ENCODE measurements around the gene FOXP3.

Gene FOXP3

GRCh38 chrX:49209434-49210251 is 54.9 kb downstream of the FOXP3 start:
- Histone ChIP-seq H3K27ac (ENCODE audit: insufficient read depth, low read depth, low read length, poor library complexity, severe bottlenecking) (no peak overlapping the region), H3K4me3 (ENCODE audit: insufficient read depth, low read depth, low read length) (no peak overlapping the region), H3K27me3 (ENCODE audit: control insufficient read depth, insufficient read depth, low read length, poor library complexity, severe bottlenecking) (no peaks in the 10 kb centered on the region), H3K36me3 (ENCODE audit: control insufficient read depth, insufficient read depth, low read length) (no peaks in the 10 kb centered on the region), H3K4me1 (ENCODE audit: control insufficient read depth, insufficient read depth, low read length) (no peaks in the 10 kb centered on the region), H3K9me3 (ENCODE audit: control insufficient read depth, low read length) (no peaks in the 10 kb centered on the region)
- 73 to 74% methylated on average over 28 of the region's 28 CpGs for WGBS, 2 experiments

- H3K36me3 ChIP-seq (ENCODE audit: control insufficient read depth, insufficient read depth, low read length): no peaks in the 10 kb centered on the region
- H3K9me3 ChIP-seq (ENCODE audit: control insufficient read depth, low read length): no peaks in the 10 kb centered on the region
- H3K4me3 ChIP-seq (ENCODE audit: insufficient read depth, low read depth, low read length): no peak overlapping the region
- no peaks in the 10 kb centered on the region for H3K27me3 ChIP-seq (ENCODE audit: control insufficient read depth, insufficient read depth, low read length, poor library complexity, severe bottlenecking)
- H3K27ac ChIP-seq (ENCODE audit: insufficient read depth, low read depth, low read length, poor library complexity, severe bottlenecking): no peak overlapping the region
- WGBS, 2 experiments: 94 to 96% methylated on average over 5 of the region's 5 CpGs
- H3K4me1 ChIP-seq (ENCODE audit: control insufficient read depth, insufficient read depth, low read length): no peaks in the 10 kb centered on the region
Measured at GRCh38 chrX:49208399-49208798, 56.1 kb downstream of the FOXP3 start.

GRCh38 chrX:49206543-49206942 is 58.0 kb downstream of the FOXP3 start:
- 90 to 93% methylated on average over 8 of the region's 8 CpGs for WGBS, 2 experiments
- Histone ChIP-seq H3K27ac (ENCODE audit: insufficient read depth, low read depth, low read length, poor library complexity, severe bottlenecking) (no peak overlapping the region), H3K4me3 (ENCODE audit: insufficient read depth, low read depth, low read length) (no peak overlapping the region), H3K9me3 (ENCODE audit: control insufficient read depth, low read length) (no peaks in the 10 kb centered on the region), H3K4me1 (ENCODE audit: control insufficient read depth, insufficient read depth, low read length) (no peaks in the 10 kb centered on the region), H3K27me3 (ENCODE audit: control insufficient read depth, insufficient read depth, low read length, poor library complexity, severe bottlenecking) (no peaks in the 10 kb centered on the region), H3K36me3 (ENCODE audit: control insufficient read depth, insufficient read depth, low read length) (no peaks in the 10 kb centered on the region)

GRCh38 chrX:49205443-49205842 is 59.1 kb downstream of the FOXP3 start:
- 95 to 96% methylated on average over 13 of the region's 13 CpGs for WGBS, 2 experiments
- no peaks in the 10 kb centered on the region for H3K36me3 ChIP-seq (ENCODE audit: control insufficient read depth, insufficient read depth, low read length)
- no peak overlapping the region for H3K27ac ChIP-seq (ENCODE audit: insufficient read depth, low read depth, low read length, poor library complexity, severe bottlenecking)
- H3K4me1 ChIP-seq (ENCODE audit: control insufficient read depth, insufficient read depth, low read length): no peaks in the 10 kb centered on the region
- H3K27me3 ChIP-seq (ENCODE audit: control insufficient read depth, insufficient read depth, low read length, poor library complexity, severe bottlenecking): no peaks in the 10 kb centered on the region
- H3K4me3 ChIP-seq (ENCODE audit: insufficient read depth, low read depth, low read length): no peak overlapping the region
- no peaks in the 10 kb centered on the region for H3K9me3 ChIP-seq (ENCODE audit: control insufficient read depth, low read length)

- Histone ChIP-seq H3K9me3 (ENCODE audit: control insufficient read depth, low read length) (no peaks in the 10 kb centered on the region), H3K36me3 (ENCODE audit: control insufficient read depth, insufficient read depth, low read length) (no peaks in the 10 kb centered on the region), H3K4me1 (ENCODE audit: control insufficient read depth, insufficient read depth, low read length) (no peaks in the 10 kb centered on the region), H3K27ac (ENCODE audit: insufficient read depth, low read depth, low read length, poor library complexity, severe bottlenecking) (no peak overlapping the region), H3K27me3 (ENCODE audit: control insufficient read depth, insufficient read depth, low read length, poor library complexity, severe bottlenecking) (peaks cover 2% of the 10 kb centered on the region), H3K4me3 (ENCODE audit: insufficient read depth, low read depth, low read length) (no peak overlapping the region)
- 54 to 56% methylated on average over 3 to 4 of the region's 4 CpGs for WGBS, 2 experiments
Measured at GRCh38 chrX:49204709-49205108, 59.8 kb downstream of the FOXP3 start.

- no peaks in the 10 kb centered on the region for H3K36me3 ChIP-seq (ENCODE audit: control insufficient read depth, insufficient read depth, low read length)
- 90 to 96% methylated on average over 6 of the region's 6 CpGs for WGBS, 2 experiments
- H3K4me3 ChIP-seq (ENCODE audit: insufficient read depth, low read depth, low read length): no peak overlapping the region
- peaks cover 9% of the 10 kb centered on the region for H3K27me3 ChIP-seq (ENCODE audit: control insufficient read depth, insufficient read depth, low read length, poor library complexity, severe bottlenecking)
- H3K27ac ChIP-seq (ENCODE audit: insufficient read depth, low read depth, low read length, poor library complexity, severe bottlenecking): no peak overlapping the region
- H3K9me3 ChIP-seq (ENCODE audit: control insufficient read depth, low read length): no peaks in the 10 kb centered on the region
- H3K4me1 ChIP-seq (ENCODE audit: control insufficient read depth, insufficient read depth, low read length): no peaks in the 10 kb centered on the region
Measured at GRCh38 chrX:49204017-49204416, 60.5 kb downstream of the FOXP3 start.

- WGBS, 2 experiments: 79 to 86% methylated on average over 3 of the region's 3 CpGs
Measured at GRCh38 chrX:49203536-49203935, 61.0 kb downstream of the FOXP3 start.

GRCh38 chrX:49202022-49202421 is 62.5 kb downstream of the FOXP3 start:
- peaks cover 21% of the 10 kb centered on the region for H3K27me3 ChIP-seq (ENCODE audit: control insufficient read depth, insufficient read depth, low read length, poor library complexity, severe bottlenecking)
- no peaks in the 10 kb centered on the region for H3K4me1 ChIP-seq (ENCODE audit: control insufficient read depth, insufficient read depth, low read length)
- no peaks in the 10 kb centered on the region for H3K36me3 ChIP-seq (ENCODE audit: control insufficient read depth, insufficient read depth, low read length)
- no peak overlapping the region for H3K4me3 ChIP-seq (ENCODE audit: insufficient read depth, low read depth, low read length)
- WGBS, 2 experiments: 85 to 96% methylated on average over 2 of the region's 2 CpGs
- no peak overlapping the region for H3K27ac ChIP-seq (ENCODE audit: insufficient read depth, low read depth, low read length, poor library complexity, severe bottlenecking)
- no peaks in the 10 kb centered on the region for H3K9me3 ChIP-seq (ENCODE audit: control insufficient read depth, low read length)

More at GRCh38 chrX:49203536-49203935, 61.0 kb downstream of the FOXP3 start:
- Histone ChIP-seq H3K36me3 (ENCODE audit: control insufficient read depth, insufficient read depth, low read length) (no peaks in the 10 kb centered on the region), H3K27ac (ENCODE audit: insufficient read depth, low read depth, low read length, poor library complexity, severe bottlenecking) (no peak overlapping the region), H3K4me3 (ENCODE audit: insufficient read depth, low read depth, low read length) (no peak overlapping the region), H3K27me3 (ENCODE audit: control insufficient read depth, insufficient read depth, low read length, poor library complexity, severe bottlenecking) (peaks cover 13% of the 10 kb centered on the region), H3K9me3 (ENCODE audit: control insufficient read depth, low read length) (no peaks in the 10 kb centered on the region), H3K4me1 (ENCODE audit: control insufficient read depth, insufficient read depth, low read length) (no peaks in the 10 kb centered on the region)
